ENCODE results near the gene OR8I2.
"Not testable (repeated sequence)": the region's sequence is repeated elsewhere in the genome, so short reads cannot be mapped to it uniquely, and the experiment has no call there.

Gene OR8I2

DNA sequence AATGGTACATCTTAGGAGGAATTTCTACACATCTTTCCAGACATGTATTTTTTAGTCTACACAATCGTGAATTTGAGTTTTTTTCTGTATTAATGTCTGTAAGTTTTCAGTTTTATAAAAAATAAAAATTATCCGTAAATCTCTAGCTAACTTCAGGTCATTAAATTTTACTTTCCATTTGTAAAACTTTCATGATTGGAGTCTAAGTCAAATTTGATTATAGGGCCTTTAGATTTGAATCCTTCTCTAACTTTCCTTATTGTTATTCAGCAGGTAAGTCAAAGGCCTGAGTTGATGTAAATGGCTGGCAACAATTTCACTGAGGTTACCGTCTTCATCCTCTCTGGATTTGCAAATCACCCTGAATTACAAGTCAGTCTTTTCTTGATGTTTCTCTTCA, at the start of gene OR8I2:
Gene OR8I2 (plus strand): TSS at position 301 of the 400 bp plus-strand sequence. CDS start 0 bp downstream, at position 301.
- DNase-seq (ENCODE audit: low read depth in 2 of 2): no peak

DNA sequence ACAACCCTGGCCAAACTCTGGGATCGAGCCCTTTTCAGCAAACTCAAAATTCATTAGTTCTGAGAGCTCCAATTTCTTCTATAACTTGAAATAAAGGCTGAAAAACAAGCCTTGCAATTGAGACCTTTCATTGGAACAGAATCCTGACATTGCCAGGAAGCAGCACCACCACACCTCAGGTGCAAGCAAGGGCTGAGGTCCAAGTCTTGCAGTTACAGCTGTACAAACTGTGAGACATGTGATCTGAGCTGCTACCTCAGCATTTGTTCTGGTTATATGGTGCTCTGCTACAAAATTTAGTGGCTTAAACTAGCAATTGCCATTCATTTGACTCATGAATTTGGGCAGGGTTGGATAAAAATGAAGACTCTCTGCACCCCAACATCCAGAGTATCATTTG, 47.6 kb upstream of the OR8I2 start:
- DNase-seq (ENCODE audit: low read depth in 2 of 2): no peak

DNA sequence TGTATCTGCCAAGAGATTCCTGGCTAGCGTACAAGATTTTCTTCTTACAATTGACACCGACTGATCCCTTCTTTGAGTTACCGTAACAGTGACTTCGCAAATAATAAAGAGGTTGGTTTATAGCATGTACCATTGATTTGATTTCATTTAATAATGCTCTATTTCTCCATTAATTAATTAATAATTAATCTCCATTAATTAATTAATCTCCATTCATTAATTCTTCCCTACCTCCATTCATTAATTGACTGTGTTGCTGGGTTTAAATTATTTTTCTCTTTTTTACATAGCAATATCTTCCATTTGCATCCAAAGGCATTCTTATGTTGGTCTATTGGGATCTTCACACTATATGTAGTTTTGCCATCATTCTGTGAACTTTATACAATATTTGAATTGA, 44.6 kb upstream of the OR8I2 start:
- no peak for DNase-seq (ENCODE audit: low read depth in 2 of 2)

DNA sequence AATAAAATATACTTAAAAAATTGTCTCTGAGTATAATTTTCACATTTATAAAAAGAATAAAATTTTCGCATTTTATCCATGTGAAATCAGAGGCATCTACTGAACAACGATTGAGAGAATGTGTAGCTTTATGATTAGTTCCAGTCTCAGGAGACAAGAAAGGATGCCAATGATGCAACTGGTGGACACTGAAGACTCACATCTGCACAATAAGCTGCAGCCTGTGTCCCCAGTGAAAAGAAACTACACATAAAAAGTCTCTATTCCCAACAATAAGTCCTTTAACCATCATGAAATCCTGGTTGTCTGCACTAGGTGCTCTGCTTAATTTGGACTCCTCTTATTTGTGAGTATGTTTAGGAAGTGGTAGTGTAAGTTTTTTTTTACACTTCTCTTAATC, 43.6 kb upstream of the OR8I2 start:
- DNase-seq (ENCODE audit: low read depth in 2 of 2): no peak

DNA sequence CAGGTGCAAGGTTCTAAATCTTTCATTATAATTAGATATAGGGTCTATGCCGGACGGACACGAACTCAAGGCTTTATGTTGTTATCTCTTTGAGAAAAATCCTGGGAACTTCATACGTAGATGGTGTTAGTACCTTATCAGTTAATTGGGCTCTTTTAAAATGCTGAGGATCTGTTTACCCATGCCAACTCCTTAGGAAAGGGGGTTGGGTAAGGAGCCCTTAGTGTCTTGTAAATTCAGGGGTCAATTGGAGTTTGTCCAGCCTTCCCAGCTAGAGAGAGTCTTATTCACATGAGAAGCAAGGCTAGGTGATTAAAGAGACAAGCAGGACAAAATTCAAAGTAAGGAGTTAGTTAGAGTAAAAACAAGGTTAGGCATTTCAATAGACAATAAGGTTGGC, 36.7 kb upstream of the OR8I2 start:
- DNase-seq (ENCODE audit: low read depth in 2 of 2): not testable (repeated sequence)

DNA sequence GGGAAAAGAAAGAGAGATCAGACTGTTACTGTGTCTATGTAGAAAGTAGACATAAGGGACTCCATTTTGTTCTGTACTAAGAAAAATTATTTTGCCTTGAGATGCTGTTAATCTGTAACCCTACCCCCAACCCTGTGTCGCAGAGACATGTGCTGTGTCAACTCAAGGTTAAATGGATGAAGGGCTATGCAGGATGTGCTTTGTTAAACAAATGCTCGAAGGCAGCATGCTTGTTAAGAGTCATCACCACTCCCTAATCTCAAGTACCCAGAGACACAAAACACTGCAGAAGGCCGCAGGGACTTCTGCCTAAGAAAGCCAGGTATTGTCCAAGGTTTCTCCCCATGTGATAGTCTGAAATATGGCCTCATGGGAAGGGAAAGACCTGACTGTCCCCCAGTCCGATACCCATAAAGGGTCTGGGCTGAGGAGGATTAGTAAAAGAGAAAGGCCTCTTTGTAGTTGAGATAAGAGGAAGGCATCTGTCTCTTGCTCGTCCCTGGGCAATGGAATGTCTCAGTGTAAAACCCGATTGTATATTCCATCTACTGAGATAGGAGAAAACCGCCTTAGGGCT, 35.4 kb upstream of the OR8I2 start:
- DNase-seq (ENCODE audit: low read depth in 2 of 2): not testable (repeated sequence)

DNA sequence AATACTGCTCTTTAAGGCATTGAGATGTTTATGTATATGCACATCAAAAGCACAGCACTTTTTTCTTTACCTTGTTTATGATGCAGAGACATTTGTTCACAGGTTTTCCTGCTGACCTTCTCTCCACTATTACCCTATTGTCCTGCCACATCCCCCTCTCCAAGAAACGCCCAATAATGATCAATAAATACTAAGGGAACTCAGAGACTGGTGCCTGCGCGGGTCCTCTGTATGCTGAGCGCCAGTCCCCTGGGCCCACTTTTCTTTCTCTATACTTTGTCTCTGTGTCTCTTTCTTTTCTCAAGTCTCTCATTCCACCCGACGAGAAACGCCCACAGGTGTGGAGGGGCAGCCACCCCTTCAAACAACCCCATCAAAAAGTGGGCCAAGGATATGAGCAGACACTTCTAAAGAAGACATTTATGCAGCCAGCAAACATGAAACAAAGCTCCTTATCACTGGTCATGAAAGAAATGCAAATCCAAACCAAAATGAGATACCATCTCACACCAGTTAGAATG, 34.8 kb upstream of the OR8I2 start:
- not testable (repeated sequence) for DNase-seq (ENCODE audit: low read depth in 2 of 2)

DNA sequence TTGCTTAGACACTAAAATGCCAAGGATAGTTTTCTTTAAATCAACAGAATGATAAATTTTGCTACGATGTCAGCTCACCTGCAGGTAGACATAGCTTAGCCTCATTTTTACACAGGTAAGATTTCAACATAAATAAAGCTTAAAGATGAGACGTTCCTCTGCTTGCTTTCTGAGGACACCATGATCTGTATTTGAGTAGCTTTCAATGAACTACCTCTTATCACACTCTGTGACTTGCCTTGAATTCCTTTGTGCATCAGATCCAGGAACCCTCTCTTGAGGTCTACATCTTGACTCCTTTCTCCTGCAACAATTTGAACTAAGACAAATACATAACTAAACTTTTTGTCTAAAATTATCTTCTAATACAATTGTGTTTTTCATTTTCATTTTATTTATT, 26.1 kb upstream of the OR8I2 start:
- DNase-seq (ENCODE audit: low read depth in 2 of 2): no peak

DNA sequence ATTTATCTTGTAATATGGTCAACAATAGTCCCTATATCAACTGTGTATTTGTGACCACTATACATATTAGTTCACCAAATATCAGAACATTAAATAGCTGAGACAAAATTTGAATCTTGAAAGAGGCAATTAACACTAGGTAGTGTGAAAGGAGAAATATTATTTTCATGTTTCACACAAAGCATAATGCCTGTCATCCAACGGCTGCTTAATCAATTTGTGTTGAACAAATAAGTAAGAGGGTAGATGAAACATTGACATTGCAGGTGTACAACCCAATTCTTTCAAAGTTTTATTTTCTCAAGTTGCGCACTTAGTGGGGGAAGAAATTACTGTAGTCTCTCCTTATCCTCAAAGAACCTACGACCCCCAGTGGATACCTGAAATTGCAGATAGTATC, 3.4 kb upstream of the OR8I2 start:
- DNase-seq (ENCODE audit: low read depth in 2 of 2): no peak

DNA sequence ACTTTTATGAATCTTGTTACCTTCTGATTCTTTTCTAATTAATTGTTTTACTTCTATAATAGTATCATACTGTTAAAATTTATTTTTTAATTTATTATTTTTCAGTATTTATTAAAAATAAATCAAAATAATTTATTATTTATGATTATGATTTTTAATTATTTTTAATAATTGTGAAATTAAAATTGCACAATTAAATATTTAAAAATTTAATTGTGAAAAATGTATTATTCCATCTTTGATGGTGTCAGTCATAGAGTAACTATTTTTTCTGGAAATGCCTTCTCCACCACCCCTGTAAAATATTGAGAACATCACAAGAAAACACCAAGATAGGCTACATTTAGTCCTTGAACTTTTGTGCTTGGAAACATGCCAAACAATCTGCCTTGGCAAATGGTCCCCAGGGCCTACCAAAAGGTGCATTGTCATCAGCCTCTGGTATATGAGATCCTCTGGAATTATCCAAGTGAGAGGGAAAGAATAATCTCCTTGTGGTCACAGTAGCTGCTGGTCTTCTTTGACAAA, 10.2 kb downstream of the OR8I2 start, which contains the start of gene OR8H2:
Gene OR8H2 (plus strand): TSS at position 478 of the 528 bp plus-strand sequence. CDS start 1,356 bp downstream, outside the sequence.
- no peak for DNase-seq (ENCODE audit: low read depth in 2 of 2)

DNA sequence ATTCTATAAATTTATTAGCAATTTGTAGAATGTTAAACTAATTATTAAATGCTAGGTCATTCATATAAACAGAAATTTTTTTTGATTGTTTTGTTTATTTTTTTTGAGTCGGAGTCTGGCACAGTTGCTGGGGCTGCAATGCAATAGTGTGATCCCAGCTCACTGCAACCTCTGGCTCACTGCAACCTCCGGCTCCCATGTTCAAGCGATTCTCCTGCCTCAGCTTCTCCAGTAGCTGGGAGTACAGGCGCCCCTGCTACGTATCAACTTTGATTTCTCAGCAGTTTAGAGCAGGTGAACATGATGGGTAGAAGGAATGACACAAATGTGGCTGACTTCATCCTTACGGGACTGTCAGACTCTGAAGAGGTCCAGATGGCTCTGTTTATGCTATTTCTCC, 29.0 kb downstream of the OR8I2 start, which contains the start of gene OR8H3:
Gene OR8H3 (plus strand): TSS at position 301 of the 400 bp plus-strand sequence. CDS start 0 bp downstream, at position 301.
- DNase-seq (ENCODE audit: low read depth in 2 of 2): no peak

DNA sequence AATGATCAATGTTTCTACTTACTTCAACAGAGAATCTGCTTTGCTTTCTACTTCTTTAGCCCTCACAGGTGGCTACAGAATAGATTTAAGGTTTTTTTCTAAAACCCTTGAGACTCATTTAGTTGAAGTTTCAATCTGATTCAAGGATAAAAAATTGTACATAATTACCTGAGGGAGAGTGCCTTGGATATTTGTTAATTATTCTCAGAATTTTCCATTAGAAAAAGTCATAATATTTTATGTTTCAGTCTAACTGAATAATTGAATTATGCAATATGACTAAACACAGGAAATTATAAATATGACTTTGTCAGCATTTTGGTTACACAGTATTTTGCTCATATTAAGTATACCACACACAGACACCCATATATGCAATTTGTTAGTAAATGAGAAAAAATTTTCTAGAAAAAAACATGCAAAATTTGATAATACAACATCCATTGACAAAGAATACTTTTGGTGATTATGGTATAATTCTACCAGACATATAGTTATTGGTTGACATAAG, 47.1 kb downstream of the OR8I2 start, which contains the start of gene OR8J3:
Gene OR8J3 (minus strand): TSS at position 51 of the 511 bp plus-strand sequence. CDS start 2,483 bp downstream, outside the sequence.
- DNase-seq (ENCODE audit: low read depth in 2 of 2): no peak

DNA sequence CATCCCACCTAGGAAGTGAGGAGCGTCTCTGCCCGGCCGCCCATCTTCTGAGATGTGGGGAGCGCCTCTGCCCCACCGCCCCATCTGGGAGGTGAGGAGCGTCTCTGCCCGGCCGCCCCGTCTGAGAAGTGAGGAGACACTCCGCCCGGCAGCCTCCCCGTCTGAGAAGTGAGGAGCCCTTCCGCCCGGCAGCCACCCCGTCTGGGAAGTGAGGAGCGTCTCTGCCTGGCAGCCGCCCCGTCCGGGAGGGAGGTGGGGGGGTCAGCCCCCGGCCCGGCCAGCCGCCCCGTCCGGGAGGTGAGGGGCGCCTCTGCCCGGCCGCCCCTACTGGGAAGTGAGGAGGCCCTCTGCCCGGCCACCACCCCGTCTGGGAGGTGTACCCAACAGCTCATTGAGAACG, 50.6 kb downstream of the OR8I2 start:
- DNase-seq (ENCODE audit: low read depth in 2 of 2): not testable (repeated sequence)

Measured in stimulated activated CD4-positive, alpha-beta T cell treated with anti-CD3 and anti-CD28 coated beads, Interleukin-15, amount 100 ng/mL, for 48 hours (primary cell).